Measurements from ENCODE around the gene HSFX2.
"Not testable (repeated sequence)": the region's sequence is repeated elsewhere in the genome, so short reads cannot be mapped to it uniquely, and the experiment has no call there.

HSFX2 gene

GRCh38 chrX:149618871-149619270, 23.8 kb upstream of the HSFX2 start:
- no peak overlapping the region for H3K4me3 ChIP-seq (ENCODE audit: control insufficient read depth, low read depth, low read length)
- TF ChIP-seq, protein P1, sequence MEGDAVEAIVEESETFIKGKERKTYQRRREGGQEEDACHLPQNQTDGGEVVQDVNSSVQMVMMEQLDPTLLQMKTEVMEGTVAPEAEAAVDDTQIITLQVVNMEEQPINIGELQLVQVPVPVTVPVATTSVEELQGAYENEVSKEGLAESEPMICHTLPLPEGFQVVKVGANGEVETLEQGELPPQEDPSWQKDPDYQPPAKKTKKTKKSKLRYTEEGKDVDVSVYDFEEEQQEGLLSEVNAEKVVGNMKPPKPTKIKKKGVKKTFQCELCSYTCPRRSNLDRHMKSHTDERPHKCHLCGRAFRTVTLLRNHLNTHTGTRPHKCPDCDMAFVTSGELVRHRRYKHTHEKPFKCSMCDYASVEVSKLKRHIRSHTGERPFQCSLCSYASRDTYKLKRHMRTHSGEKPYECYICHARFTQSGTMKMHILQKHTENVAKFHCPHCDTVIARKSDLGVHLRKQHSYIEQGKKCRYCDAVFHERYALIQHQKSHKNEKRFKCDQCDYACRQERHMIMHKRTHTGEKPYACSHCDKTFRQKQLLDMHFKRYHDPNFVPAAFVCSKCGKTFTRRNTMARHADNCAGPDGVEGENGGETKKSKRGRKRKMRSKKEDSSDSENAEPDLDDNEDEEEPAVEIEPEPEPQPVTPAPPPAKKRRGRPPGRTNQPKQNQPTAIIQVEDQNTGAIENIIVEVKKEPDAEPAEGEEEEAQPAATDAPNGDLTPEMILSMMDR (conservative IDR thresholded peaks at IDR 0.05; ENCODE audit: control insufficient read depth, insufficient read depth, low read depth, low read length), result no peak
- no peak for DNase-seq (ENCODE audit: low read depth)

- H3K4me3 ChIP-seq (ENCODE audit: control insufficient read depth, low read depth, low read length), result no peak overlapping the region
- TF ChIP-seq, protein P1 (conservative IDR thresholded peaks at IDR 0.05; ENCODE audit: control insufficient read depth, insufficient read depth, low read depth, low read length), result no peak
Measured at GRCh38 chrX:149611623-149612175, 16.6 kb upstream of the HSFX2 start.

GRCh38 chrX:149610511-149610910, 15.4 kb upstream of the HSFX2 start:
- H3K4me3 ChIP-seq (ENCODE audit: control insufficient read depth, low read depth, low read length), result no peak overlapping the region
- DNase-seq (ENCODE audit: low read depth), result no peak
- TF ChIP-seq, protein P1 (conservative IDR thresholded peaks at IDR 0.05; ENCODE audit: control insufficient read depth, insufficient read depth, low read depth, low read length), result no peak

More at GRCh38 chrX:149611623-149612175, 16.6 kb upstream of the HSFX2 start:
- no peak for DNase-seq (ENCODE audit: low read depth)

DNA sequence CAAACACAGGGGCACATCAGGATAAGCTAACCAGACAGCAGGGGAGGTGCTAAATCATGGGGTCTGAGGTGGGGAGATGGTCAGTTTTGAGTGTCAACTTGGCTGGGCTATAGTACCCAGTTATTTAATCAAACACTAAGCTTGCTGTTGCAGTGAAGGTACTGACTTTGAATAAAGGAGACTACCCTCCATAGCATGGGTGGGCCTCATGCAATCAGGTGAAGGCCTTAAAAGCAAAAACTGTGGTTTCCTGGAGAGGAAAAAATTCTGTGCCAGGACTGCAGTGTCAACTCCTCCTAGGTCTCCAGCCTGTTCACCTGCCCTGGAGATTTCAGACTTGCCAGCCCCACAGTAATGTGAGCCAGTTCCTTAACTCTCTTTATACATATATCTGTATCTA, 12.6 kb upstream of the HSFX2 start:
- TF ChIP-seq, protein P1 (conservative IDR thresholded peaks at IDR 0.05; ENCODE audit: control insufficient read depth, insufficient read depth, low read depth, low read length), result no peak
- DNase-seq (ENCODE audit: low read depth), result no peak
- H3K4me3 ChIP-seq (ENCODE audit: control insufficient read depth, low read depth, low read length), result no peak overlapping the region

DNA sequence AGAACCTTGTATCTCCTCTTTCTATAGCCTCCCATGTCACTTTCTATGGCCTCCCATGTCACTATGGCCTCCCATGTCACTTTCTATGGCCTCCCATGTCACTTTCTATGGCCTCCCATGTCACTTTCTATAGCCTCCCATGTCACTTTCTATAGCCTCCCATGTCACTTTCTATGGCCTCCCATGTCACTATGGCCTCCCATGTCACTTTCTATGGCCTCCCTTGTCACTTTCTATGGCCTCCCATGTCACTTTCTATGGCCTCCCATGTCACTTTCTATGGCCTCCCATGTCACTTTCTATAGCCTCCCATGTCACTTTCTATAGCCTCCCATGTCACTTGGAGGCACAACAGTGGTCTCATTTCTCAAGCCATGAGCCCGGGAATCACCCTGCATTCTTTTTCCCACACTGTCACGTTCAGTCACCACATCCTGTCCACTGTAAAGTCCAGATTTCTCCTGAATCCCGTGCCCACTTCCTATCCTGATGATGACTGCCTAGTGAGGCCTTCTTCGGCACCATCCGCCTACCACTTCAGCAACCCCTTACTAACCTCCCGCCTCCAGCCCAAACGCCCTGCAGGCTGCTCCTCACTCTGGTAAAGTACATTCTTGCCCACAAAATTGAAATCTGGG, 10.3 kb upstream of the HSFX2 start:
- DNase-seq (ENCODE audit: low read depth), result peak; percentile 2
- not testable (repeated sequence) for H3K4me3 ChIP-seq (ENCODE audit: control insufficient read depth, low read depth, low read length)

GRCh38 chrX:149598603-149599002, 3.5 kb upstream of the HSFX2 start:
- H3K4me3 ChIP-seq (ENCODE audit: control insufficient read depth, low read depth, low read length); DNase-seq (ENCODE audit: low read depth): not testable (repeated sequence)

DNA sequence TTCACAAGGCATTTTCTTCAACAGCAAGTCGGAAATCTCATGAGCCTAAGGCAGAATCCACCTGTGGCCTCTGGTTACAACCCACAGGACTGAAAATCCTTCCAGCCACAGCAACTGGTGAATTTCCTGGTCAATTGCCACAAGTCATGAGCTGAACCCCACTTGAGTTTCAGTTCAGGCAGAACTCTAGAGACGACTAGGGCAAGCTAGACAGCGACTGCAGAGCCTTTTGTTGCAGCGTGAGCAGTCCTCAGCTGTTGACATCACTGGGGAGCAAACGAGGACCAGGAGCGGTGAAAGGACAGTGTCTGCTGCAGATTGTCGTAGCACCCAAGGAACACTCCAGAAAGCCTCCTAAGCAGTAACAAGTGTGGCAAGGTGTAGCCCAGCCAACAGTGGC, 829 bp upstream of the HSFX2 start:
- DNase-seq (ENCODE audit: low read depth); H3K4me3 ChIP-seq (ENCODE audit: control insufficient read depth, low read depth, low read length): not testable (repeated sequence)

- H3K4me3 ChIP-seq (ENCODE audit: control insufficient read depth, low read depth, low read length), result not testable (repeated sequence)
Measured at GRCh38 chrX:149590993-149591392, 4.1 kb downstream of the HSFX2 start.

GRCh38 chrX:149587359-149587758, 7.8 kb downstream of the HSFX2 start, which contains the start of gene MAGEA9B:
Gene MAGEA9B (minus strand): TSS chrX:149587459. CDS start chrX:149583179, 4,280 bp downstream.
- not testable (repeated sequence) for H3K4me3 ChIP-seq (ENCODE audit: control insufficient read depth, low read depth, low read length); DNase-seq (ENCODE audit: low read depth)

More at GRCh38 chrX:149590993-149591392, 4.1 kb downstream of the HSFX2 start:
- DNase-seq (ENCODE audit: low read depth), result not testable (repeated sequence)

- H3K4me3 ChIP-seq (ENCODE audit: control insufficient read depth, low read depth, low read length); DNase-seq (ENCODE audit: low read depth): not testable (repeated sequence)
Measured at GRCh38 chrX:149585631-149586030, 9.5 kb downstream of the HSFX2 start.

DNA sequence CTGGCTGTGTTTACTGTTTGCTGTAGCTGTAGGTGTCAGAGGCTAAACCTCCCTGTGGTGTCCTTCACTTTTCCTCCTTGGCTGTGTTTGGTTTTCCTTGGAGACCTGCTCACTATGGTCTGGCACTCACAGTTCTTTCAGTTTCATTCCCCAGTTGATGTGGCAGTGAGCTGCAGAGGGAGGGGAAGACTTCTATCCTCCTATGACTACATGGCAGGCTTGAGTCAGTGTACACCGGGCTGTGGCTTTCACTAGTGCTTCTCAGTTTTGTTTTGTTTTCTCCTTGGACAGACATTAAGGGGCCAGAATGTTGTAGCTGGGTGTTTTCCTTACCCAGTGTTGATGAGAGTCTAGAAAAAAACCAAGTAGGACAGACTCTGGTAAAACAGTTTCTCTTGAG, 21.7 kb downstream of the HSFX2 start:
- not testable (repeated sequence) for DNase-seq (ENCODE audit: low read depth); H3K4me3 ChIP-seq (ENCODE audit: control insufficient read depth, low read depth, low read length)

All from fibroblast of mammary gland (primary cell).